WI38 (cell line): ENCODE measurements around the gene HSP90B1.
A peak's percentile ranks its signal among the peaks of the same experiment; 100 is the strongest.

Experiments used
- H3K4me3 ChIP-seq: 2 replicates; pipeline ENCODE4 v1.5.1; 2011; ENCODE audit warnings: low read depth, mild to moderate bottlenecking, control low read depth, low read length
- CTCF ChIP-seq: IDR thresholded peaks from 2 replicates; pipeline ENCODE4 v1.5.1; 2012; ENCODE audit warnings: low read depth, mild to moderate bottlenecking, control low read depth, low read length

Gene HSP90B1

DNA sequence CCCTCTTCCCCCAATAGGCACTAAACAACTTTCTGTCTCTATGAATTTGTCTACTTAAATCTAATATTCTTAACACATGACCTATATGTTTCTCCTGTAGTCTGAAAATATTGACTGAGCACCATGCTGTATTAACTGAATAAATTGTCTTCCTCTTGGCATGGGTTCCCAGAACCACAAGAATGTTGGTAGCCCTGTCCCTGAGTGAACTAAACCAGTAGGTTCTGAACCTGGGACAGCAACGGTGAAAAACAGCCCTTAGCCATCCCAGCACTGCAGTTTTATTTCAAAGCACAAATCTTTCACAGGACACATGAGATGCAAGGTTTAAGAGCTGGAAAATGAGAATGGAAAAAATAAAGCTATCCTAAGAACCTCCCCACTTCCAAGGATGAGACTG lies 20.4 kb upstream of the HSP90B1 start:
- H3K4me3 ChIP-seq, result no peak overlapping the region
- no peak for TF ChIP-seq CTCF

DNA sequence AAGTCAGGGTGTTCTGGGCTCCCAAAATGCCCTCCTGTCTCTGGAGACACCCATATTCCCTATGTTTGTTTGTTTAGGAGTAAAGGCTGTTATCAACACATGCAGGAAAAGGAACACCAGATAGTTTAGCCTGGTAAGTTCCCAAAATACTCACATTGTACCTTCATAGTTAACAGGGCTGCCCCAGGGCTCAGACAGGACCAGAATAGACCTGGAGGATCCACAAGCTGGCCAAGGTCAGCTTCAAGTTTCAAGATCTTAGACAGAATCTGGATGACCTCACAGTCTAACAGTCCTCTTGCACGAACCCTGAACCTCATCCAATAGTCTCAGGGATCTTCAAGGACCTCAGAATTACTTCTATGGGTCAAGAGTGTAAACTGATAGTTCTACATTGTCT lies 18.1 kb upstream of the HSP90B1 start:
- no peak for TF ChIP-seq CTCF
- no peak overlapping the region for H3K4me3 ChIP-seq

GRCh38 chr12:103913100-103913499 lies 17.1 kb upstream of the HSP90B1 start:
- no peak overlapping the region for H3K4me3 ChIP-seq
- no peak for TF ChIP-seq CTCF

DNA sequence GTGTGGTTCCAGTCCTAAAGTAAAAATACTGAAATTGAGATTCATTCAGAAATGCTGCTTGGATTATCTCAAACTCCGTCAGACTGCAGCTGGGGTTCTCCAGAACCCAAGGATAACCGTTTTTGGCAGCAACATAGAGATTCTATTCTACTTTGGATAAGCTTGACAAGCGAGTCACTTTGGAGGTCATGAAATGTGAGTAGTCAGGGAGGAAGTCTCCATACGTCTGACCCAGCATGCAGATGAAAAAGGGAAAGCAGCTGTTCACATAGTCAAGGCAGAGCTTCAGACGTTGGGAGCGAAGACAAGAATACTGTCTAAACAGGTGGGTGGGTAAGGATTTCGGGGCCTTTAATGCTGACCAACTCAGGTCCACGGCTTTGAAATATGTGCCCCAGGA lies 14.9 kb upstream of the HSP90B1 start:
- no peak overlapping the region for H3K4me3 ChIP-seq
- TF ChIP-seq CTCF, result no peak

DNA sequence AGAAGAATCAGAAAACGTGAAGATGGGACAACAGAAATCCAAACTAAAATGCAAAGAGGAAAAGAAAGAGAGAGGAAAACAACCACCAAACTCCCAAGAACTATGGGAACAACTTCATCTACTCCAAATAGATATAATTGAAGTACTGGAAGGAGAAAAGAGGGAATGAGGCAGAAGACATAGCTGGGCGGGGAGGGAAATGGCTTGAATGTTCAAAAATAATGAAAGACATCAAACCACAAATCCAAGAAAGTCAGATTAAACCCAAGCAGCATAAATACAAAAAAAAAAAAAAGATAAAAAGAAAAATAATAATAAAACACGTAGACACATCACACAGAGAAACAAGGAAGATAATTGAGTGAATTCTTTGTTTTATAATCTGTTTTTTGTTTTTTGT lies 12.3 kb upstream of the HSP90B1 start:
- H3K4me3 ChIP-seq, result no peak overlapping the region
- no peak for TF ChIP-seq CTCF

DNA sequence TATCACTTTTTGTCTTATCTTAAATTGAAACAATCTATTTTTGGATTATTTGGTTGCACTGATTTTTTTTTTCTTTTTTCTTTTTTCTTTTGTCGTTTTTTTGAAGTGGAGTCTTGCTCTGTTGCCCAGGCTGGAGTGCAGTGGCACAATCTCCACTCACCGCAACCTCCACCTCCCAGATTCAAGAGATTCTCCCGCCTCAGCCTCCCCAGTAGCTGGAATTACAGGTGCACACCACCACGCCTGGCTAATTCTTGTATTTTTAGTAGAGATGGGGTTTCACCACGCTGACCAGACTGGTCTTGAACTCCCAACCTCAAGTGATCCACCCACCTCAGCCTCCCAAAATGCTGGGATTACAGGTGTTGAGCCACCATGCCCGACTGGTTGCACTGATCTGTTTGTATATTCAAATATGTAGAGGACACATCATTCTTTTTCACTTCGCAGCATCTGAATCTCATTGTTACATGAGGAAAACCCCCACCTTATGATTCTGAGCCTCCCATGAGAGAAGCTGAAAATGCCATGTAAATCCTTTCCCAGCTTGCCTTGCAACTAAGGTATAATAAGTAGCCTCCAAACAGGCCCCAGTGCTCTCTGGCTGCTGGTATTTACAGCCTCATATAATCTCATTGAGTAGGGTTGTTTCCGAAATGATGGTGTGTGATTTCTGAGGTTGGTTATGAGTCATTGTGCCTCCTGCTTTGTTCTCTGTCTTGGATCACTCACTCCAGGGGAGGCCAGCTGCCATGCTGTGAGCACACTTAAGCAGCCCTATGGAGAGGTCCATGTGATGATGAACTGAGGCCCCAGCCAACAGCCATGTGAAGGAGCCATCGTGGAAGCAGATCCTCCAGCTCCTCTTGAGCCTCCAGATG lies 5.2 kb upstream of the HSP90B1 start:
- TF ChIP-seq CTCF, result no peak
- no peak overlapping the region for H3K4me3 ChIP-seq

- no peak for TF ChIP-seq CTCF
- H3K4me3 ChIP-seq, result peak overlapping the region; percentile 67
These were observed 1.5 kb upstream of the HSP90B1 start for GRCh38 chr12:103928682-103929045.
